GM21529 (cell line): ENCODE measurements around the gene ANXA4.
A peak's percentile ranks its signal among the peaks of the same experiment; 100 is the strongest.
"Not testable (repeated sequence)": the region's sequence is repeated elsewhere in the genome, so short reads cannot be mapped to it uniquely, and the experiment has no call there.

ENCODE experiments used
- ATAC-seq: cut with Tn5 transposase; IDR thresholded peaks from one replicate; pipeline ENCODE4 v1.9.1; 2021; ENCODE audit not compliant: unreplicated experiment

ANXA4 gene

GRCh38 chr2:69802781-69803367 lies 60.9 kb downstream of the ANXA4 start:
- peak; percentile 67 for ATAC-seq

GRCh38 chr2:69804416-69804815 lies 62.5 kb downstream of the ANXA4 start:
- ATAC-seq: no peak

- ATAC-seq: no peak
Observed at GRCh38 chr2:69805887-69806286, 64.0 kb downstream of the ANXA4 start.

GRCh38 chr2:69807821-69808540 lies 66.0 kb downstream of the ANXA4 start:
- ATAC-seq: no peak

- ATAC-seq: no peak
Observed at GRCh38 chr2:69810550-69810949, 68.6 kb downstream of the ANXA4 start.

GRCh38 chr2:69811018-69811417 lies 69.1 kb downstream of the ANXA4 start:
- no peak for ATAC-seq

- no peak for ATAC-seq
Observed at GRCh38 chr2:69811591-69811990, 69.7 kb downstream of the ANXA4 start.

GRCh38 chr2:69815717-69816116 lies 73.8 kb downstream of the ANXA4 start:
- ATAC-seq: no peak

GRCh38 chr2:69816923-69817542 lies 75.1 kb downstream of the ANXA4 start:
- ATAC-seq: no peak

- no peak for ATAC-seq
Observed at GRCh38 chr2:69817729-69818501, 76.0 kb downstream of the ANXA4 start.

- ATAC-seq: no peak
Observed at GRCh38 chr2:69827796-69828540, 86.0 kb downstream of the ANXA4 start.

GRCh38 chr2:69828938-69829255 lies 87.0 kb downstream of the ANXA4 start:
- no peak for ATAC-seq

- peak; percentile 87 for ATAC-seq
Observed at GRCh38 chr2:69829256-69830044, 87.5 kb downstream of the ANXA4 start, which contains the start of gene GMCL1. GMCL1 (plus strand) TSS chr2:69829660; CDS start chr2:69829893, 233 bp downstream.

GRCh38 chr2:69830045-69830905 lies 88.3 kb downstream of the ANXA4 start:
- ATAC-seq: peak; percentile 33

- ATAC-seq: not testable (repeated sequence)
Observed at GRCh38 chr2:69830906-69831241, 88.9 kb downstream of the ANXA4 start.

GRCh38 chr2:69831354-69831905 lies 89.5 kb downstream of the ANXA4 start:
- ATAC-seq: no peak

- no peak for ATAC-seq
Observed at GRCh38 chr2:69833752-69834151, 91.8 kb downstream of the ANXA4 start.

GRCh38 chr2:69835666-69836065 lies 93.7 kb downstream of the ANXA4 start:
- ATAC-seq: no peak

GRCh38 chr2:69836316-69836715 lies 94.4 kb downstream of the ANXA4 start:
- no peak for ATAC-seq
